WTC11 (cell line): Measurements from ENCODE around the gene SMG1. TPM values are rescaled to one million over a fixed set of nuclear protein-coding genes. Genes with fewer than 3 reads are reported as not detected.
A peak's percentile ranks its signal among the peaks of the same experiment; 100 is the strongest.

Experiments used
- ATAC-seq: fragments of 200-7000 bp; cut with Tn5 transposase; 2 replicates; pipeline ENCODE4 v1.10.0; 2021; ENCODE audit warnings: mild to moderate bottlenecking, moderate library complexity
- CTCF ChIA-PET: fragments of 300-600 bp; sonication (Branson Sonifier 250); formaldehyde crosslinking; loops from one replicate; lab custom pipeline; 2021; ENCODE audit warnings: antibody characterized with exemption; lab: Charles Lee
- POLR2A ChIA-PET: fragments of 350-600 bp; sonication (Branson Sonifier 250); formaldehyde crosslinking; loops from one replicate; lab custom pipeline; 2021; ENCODE audit warnings: antibody characterized with exemption; lab: Charles Lee
- DNase-seq: peaks from one replicate; pipeline ENCODE4 v3.0.0; 2021; ENCODE audit warnings: low spot score
- H3K27ac Mint-ChIP-seq: 2 replicates; pipeline ENCODE4 v1.8.0; 2021; ENCODE audit warnings: mixed read lengths
- H3K27me3 Mint-ChIP-seq: 2 replicates; pipeline ENCODE4 v1.8.0; 2021; ENCODE audit warnings: low read depth, mild to moderate bottlenecking, moderate library complexity, mixed read lengths
- H3K36me3 Mint-ChIP-seq: 2 replicates; pipeline ENCODE4 v1.8.0; 2021; ENCODE audit warnings: mixed read lengths
- H3K4me1 Mint-ChIP-seq: 2 replicates; pipeline ENCODE4 v1.8.0; 2022; ENCODE audit warnings: mixed read lengths
- H3K4me3 Mint-ChIP-seq: 2 replicates; pipeline ENCODE4 v1.8.0; 2021; ENCODE audit warnings: mild to moderate bottlenecking, moderate library complexity, mixed read lengths
- H3K9me3 Mint-ChIP-seq: 2 replicates; pipeline ENCODE4 v1.8.0; 2021; ENCODE audit warnings: mixed read lengths
- ELF4 ChIP-seq: sonication (generic); formaldehyde crosslinking; IDR thresholded peaks from 2 replicates; pipeline ENCODE4 v1.8.1; 2022; ENCODE audit warnings: low read depth, mild to moderate bottlenecking, moderate library complexity, missing genetic modification reagents
- FOXJ3 ChIP-seq: sonication (generic); formaldehyde crosslinking; IDR thresholded peaks from 2 replicates; pipeline ENCODE4 v1.9.0; 2021; ENCODE audit warnings: missing genetic modification reagents, mild to moderate bottlenecking, borderline replicate concordance
- FOXP1 ChIP-seq: sonication (generic); formaldehyde crosslinking; IDR thresholded peaks from 2 replicates; pipeline ENCODE4 v1.8.0; 2022; ENCODE audit warnings: missing genetic modification reagents, mild to moderate bottlenecking, moderate library complexity, borderline replicate concordance
- HMGA2 ChIP-seq: fragments of 250-450 bp; sonication (Bioruptor Pico); IDR thresholded peaks from 2 replicates; pipeline ENCODE4 v1.4.0; 2021; ENCODE audit warnings: mild to moderate bottlenecking, moderate library complexity
- JUN ChIP-seq: sonication (generic); formaldehyde crosslinking; IDR thresholded peaks from 2 replicates; pipeline ENCODE4 v1.8.0; 2023; ENCODE audit warnings: mild to moderate bottlenecking, missing genetic modification reagents
- KAT7 ChIP-seq: sonication (generic); formaldehyde crosslinking; IDR thresholded peaks from 2 replicates; pipeline ENCODE4 v1.8.1; 2023; ENCODE audit warnings: missing genetic modification reagents, mild to moderate bottlenecking, borderline replicate concordance
- OVOL2 ChIP-seq: fragments of 250-450 bp; sonication (Bioruptor Pico); IDR thresholded peaks from 2 replicates; pipeline ENCODE4 v1.9.0; 2021; ENCODE audit warnings: mild to moderate bottlenecking, borderline replicate concordance
- ZNF121 ChIP-seq: sonication (generic); formaldehyde crosslinking; IDR thresholded peaks from 2 replicates; pipeline ENCODE4 v1.8.0; 2023; ENCODE audit warnings: missing genetic modification reagents
- ZNF219 ChIP-seq: sonication (generic); formaldehyde crosslinking; IDR thresholded peaks from 2 replicates; pipeline ENCODE4 v1.8.0; 2023; ENCODE audit warnings: missing genetic modification reagents, mild to moderate bottlenecking, borderline replicate concordance
- ZNF232 ChIP-seq: sonication (generic); formaldehyde crosslinking; IDR thresholded peaks from 2 replicates; pipeline ENCODE4 v1.8.0; 2022; ENCODE audit warnings: mild to moderate bottlenecking, missing genetic modification reagents
- ZNF317 ChIP-seq: sonication (generic); formaldehyde crosslinking; IDR thresholded peaks from 2 replicates; pipeline ENCODE4 v1.8.1; 2023; ENCODE audit warnings: low read depth, mild to moderate bottlenecking, moderate library complexity, missing genetic modification reagents, borderline replicate concordance
- ZNF396 ChIP-seq: fragments of 250-450 bp; sonication (Bioruptor Pico); IDR thresholded peaks from 2 replicates; pipeline ENCODE4 v1.8.0; 2021; ENCODE audit warnings: mild to moderate bottlenecking, moderate library complexity, borderline replicate concordance
- total RNA-seq: library from RNA; stranded (reverse); gene quantifications from 3 replicates; pipeline ENCODE4 v1.2.3, GENCODE V29; 2021
- TF ChIP-seq, protein P1 (sequence below): sonication (generic); formaldehyde crosslinking; IDR thresholded peaks from 2 replicates; pipeline ENCODE4 v1.8.1; 2022; ENCODE audit warnings: mild to moderate bottlenecking, moderate library complexity, missing genetic modification reagents
- TF ChIP-seq, protein P2 (sequence below): sonication (generic); formaldehyde crosslinking; IDR thresholded peaks from 2 replicates; pipeline ENCODE4 v1.8.0; 2023; ENCODE audit warnings: mild to moderate bottlenecking, missing genetic modification reagents
- TF ChIP-seq, protein P3 (sequence below): sonication (generic); formaldehyde crosslinking; IDR thresholded peaks from 2 replicates; pipeline ENCODE4 v1.8.0; 2023; ENCODE audit warnings: missing genetic modification reagents
- TF ChIP-seq, protein P4 (sequence below): fragments of 250-450 bp; sonication (Bioruptor Pico); IDR thresholded peaks from 2 replicates; pipeline ENCODE4 v1.9.0; 2021; ENCODE audit warnings: mild to moderate bottlenecking, borderline replicate concordance
- TF ChIP-seq, protein P5 (sequence below): fragments of 250-450 bp; sonication (Bioruptor Pico); IDR thresholded peaks from 2 replicates; pipeline ENCODE4 v1.9.0; 2021; ENCODE audit warnings: moderate library complexity, mild to moderate bottlenecking, inconsistent platforms, borderline replicate concordance
- TF ChIP-seq, protein P6 (sequence below): sonication (generic); formaldehyde crosslinking; IDR thresholded peaks from 2 replicates; pipeline ENCODE4 v1.8.1; 2023; ENCODE audit warnings: mild to moderate bottlenecking, missing genetic modification reagents, moderate library complexity

SMG1 gene
- total RNA-seq, 1 experiment from 2014 or later, result 72.2 TPM

DNA sequence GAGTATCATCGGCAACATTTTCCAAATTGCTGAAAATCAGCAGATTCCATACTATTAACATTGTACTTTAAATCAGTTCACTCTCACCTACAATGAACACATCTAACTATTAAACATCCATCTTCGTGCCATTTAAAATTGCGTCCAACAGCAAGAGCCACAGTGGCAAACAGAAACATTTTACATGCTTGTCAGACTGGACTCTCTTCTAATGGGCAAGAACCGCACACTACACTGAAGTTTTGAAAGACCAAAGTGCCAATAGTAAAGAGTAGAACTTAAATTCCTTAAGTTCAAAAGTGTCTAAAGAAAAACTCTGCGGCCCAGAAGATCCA lies 136.7 kb downstream of the SMG1 start:
- Mint-ChIP-seq H3K27ac (peak overlapping the region; percentile 99), H3K4me1 (peaks cover 45% of the 10 kb centered on the region), H3K27me3 (no peaks in the 10 kb centered on the region), H3K9me3 (no peaks in the 10 kb centered on the region), H3K36me3 (peaks cover 80% of the 10 kb centered on the region), H3K4me3 (peak overlapping the region; percentile 100)
- DNase-seq (no peak), ATAC-seq (no peak)
- ChIA-PET POLR2A (interaction anchor here (4.0 kb wide), 1 partner anchor 12 kb away, joined by 60 read pairs; the partner anchor contains the start of gene ARL6IP1), CTCF (interaction anchor here (4.3 kb wide), 1 partner anchor 12 kb away, joined by 40 read pairs; the partner anchor contains the start of gene ARL6IP1)
- TF ChIP-seq FOXP1 (CRISPR knock-in tag) (no peak), ZNF232 (no peak), KAT7 (CRISPR knock-in tag) (no peak), ZNF121 (CRISPR knock-in tag) (no peak), ELF4 (no peak), ZNF219 (CRISPR knock-in tag) (no peak), OVOL2 (no peak), HMGA2 (CRISPR knock-in tag) (no peak), FOXJ3 (CRISPR knock-in tag) (no peak), JUN (CRISPR knock-in tag) (no peak), ZNF396 (CRISPR knock-in tag) (no peak), ZNF317 (no peak)
- TF ChIP-seq, protein P1, sequence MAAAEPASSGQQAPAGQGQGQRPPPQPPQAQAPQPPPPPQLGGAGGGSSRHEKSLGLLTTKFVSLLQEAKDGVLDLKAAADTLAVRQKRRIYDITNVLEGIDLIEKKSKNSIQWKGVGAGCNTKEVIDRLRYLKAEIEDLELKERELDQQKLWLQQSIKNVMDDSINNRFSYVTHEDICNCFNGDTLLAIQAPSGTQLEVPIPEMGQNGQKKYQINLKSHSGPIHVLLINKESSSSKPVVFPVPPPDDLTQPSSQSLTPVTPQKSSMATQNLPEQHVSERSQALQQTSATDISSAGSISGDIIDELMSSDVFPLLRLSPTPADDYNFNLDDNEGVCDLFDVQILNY (CRISPR knock-in tag), result no peak
- TF ChIP-seq, protein P2, sequence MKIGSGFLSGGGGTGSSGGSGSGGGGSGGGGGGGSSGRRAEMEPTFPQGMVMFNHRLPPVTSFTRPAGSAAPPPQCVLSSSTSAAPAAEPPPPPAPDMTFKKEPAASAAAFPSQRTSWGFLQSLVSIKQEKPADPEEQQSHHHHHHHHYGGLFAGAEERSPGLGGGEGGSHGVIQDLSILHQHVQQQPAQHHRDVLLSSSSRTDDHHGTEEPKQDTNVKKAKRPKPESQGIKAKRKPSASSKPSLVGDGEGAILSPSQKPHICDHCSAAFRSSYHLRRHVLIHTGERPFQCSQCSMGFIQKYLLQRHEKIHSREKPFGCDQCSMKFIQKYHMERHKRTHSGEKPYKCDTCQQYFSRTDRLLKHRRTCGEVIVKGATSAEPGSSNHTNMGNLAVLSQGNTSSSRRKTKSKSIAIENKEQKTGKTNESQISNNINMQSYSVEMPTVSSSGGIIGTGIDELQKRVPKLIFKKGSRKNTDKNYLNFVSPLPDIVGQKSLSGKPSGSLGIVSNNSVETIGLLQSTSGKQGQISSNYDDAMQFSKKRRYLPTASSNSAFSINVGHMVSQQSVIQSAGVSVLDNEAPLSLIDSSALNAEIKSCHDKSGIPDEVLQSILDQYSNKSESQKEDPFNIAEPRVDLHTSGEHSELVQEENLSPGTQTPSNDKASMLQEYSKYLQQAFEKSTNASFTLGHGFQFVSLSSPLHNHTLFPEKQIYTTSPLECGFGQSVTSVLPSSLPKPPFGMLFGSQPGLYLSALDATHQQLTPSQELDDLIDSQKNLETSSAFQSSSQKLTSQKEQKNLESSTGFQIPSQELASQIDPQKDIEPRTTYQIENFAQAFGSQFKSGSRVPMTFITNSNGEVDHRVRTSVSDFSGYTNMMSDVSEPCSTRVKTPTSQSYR (CRISPR knock-in tag), result no peak
- TF ChIP-seq, protein P3, sequence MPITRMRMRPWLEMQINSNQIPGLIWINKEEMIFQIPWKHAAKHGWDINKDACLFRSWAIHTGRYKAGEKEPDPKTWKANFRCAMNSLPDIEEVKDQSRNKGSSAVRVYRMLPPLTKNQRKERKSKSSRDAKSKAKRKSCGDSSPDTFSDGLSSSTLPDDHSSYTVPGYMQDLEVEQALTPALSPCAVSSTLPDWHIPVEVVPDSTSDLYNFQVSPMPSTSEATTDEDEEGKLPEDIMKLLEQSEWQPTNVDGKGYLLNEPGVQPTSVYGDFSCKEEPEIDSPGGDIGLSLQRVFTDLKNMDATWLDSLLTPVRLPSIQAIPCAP, result no peak
- TF ChIP-seq, protein P4, sequence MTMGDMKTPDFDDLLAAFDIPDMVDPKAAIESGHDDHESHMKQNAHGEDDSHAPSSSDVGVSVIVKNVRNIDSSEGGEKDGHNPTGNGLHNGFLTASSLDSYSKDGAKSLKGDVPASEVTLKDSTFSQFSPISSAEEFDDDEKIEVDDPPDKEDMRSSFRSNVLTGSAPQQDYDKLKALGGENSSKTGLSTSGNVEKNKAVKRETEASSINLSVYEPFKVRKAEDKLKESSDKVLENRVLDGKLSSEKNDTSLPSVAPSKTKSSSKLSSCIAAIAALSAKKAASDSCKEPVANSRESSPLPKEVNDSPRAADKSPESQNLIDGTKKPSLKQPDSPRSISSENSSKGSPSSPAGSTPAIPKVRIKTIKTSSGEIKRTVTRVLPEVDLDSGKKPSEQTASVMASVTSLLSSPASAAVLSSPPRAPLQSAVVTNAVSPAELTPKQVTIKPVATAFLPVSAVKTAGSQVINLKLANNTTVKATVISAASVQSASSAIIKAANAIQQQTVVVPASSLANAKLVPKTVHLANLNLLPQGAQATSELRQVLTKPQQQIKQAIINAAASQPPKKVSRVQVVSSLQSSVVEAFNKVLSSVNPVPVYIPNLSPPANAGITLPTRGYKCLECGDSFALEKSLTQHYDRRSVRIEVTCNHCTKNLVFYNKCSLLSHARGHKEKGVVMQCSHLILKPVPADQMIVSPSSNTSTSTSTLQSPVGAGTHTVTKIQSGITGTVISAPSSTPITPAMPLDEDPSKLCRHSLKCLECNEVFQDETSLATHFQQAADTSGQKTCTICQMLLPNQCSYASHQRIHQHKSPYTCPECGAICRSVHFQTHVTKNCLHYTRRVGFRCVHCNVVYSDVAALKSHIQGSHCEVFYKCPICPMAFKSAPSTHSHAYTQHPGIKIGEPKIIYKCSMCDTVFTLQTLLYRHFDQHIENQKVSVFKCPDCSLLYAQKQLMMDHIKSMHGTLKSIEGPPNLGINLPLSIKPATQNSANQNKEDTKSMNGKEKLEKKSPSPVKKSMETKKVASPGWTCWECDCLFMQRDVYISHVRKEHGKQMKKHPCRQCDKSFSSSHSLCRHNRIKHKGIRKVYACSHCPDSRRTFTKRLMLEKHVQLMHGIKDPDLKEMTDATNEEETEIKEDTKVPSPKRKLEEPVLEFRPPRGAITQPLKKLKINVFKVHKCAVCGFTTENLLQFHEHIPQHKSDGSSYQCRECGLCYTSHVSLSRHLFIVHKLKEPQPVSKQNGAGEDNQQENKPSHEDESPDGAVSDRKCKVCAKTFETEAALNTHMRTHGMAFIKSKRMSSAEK (CRISPR knock-in tag), result no peak
- TF ChIP-seq, protein P5, sequence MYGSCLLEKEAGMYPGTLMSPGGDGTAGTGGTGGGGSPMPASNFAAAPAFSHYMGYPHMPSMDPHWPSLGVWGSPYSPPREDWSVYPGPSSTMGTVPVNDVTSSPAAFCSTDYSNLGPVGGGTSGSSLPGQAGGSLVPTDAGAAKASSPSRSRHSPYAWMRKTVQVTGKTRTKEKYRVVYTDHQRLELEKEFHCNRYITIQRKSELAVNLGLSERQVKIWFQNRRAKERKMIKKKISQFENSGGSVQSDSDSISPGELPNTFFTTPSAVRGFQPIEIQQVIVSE (CRISPR knock-in tag), result no peak
- TF ChIP-seq, protein P6, sequence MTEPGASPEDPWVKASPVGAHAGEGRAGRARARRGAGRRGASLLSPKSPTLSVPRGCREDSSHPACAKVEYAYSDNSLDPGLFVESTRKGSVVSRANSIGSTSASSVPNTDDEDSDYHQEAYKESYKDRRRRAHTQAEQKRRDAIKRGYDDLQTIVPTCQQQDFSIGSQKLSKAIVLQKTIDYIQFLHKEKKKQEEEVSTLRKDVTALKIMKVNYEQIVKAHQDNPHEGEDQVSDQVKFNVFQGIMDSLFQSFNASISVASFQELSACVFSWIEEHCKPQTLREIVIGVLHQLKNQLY (CRISPR knock-in tag), result no peak
